NOMO-1 treated with DMSO at 0.1 percent for 48 hours (cell line): ENCODE data around the gene PELI2.

Source experiments
- DNase-seq: peaks from one replicate; lab custom pipeline; 2025; ENCODE audit not compliant: unreplicated experiment; lab: John Stamatoyannopoulos, UW

The PELI2 gene

DNA sequence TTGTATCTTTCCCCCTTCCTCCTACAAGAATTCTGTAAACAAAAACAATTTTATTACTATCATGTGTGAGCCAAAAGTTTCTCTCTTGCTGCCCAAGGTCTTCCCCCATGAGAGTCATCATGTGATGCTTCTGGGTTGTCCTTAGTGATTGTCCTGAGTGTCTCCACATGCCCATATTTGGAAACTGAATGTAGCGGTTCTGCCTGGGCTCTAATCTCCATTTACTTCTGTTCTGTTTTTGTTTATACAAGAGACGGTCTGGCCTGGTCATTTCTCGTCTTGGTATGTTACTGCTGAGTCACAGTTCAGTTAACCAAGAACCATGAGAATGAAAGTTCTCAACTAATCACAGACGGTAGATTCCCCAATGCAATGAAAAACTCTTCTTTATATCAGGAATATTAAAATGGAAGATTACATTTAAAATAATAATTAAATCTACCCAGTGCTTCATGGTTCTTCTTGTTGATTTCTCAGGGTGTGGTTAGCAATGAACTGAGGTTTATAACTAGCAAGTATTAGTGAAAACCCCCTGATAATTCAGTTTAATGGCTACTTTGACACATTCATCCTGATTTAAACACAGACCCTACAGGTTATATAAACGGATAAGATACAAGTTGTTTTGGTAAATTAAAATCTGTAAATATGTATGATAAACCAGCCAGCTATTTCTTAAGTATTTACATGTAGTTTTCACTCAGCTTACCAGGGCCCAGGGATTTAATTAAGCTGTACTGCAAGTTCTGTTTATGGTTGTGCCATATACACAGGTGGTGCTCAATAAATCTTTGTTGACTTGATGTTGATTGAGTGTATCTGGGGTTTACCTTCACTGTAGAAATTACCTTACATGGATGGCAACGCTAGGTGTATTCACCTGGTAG lies 81.1 kb downstream of the PELI2 start:
- DNase-seq = peak; percentile 65

GRCh38 chr14:56199982-56200577 lies 81.9 kb downstream of the PELI2 start:
- no peak for DNase-seq

- DNase-seq = no peak
These were observed 84.0 kb downstream of the PELI2 start for GRCh38 chr14:56202256-56202655.

GRCh38 chr14:56205881-56206280 lies 87.7 kb downstream of the PELI2 start:
- DNase-seq = peak; percentile 67

- DNase-seq = no peak
These were observed 88.4 kb downstream of the PELI2 start for GRCh38 chr14:56206596-56206995.

- no peak for DNase-seq
These were observed 89.5 kb downstream of the PELI2 start for GRCh38 chr14:56207626-56208292.

DNA sequence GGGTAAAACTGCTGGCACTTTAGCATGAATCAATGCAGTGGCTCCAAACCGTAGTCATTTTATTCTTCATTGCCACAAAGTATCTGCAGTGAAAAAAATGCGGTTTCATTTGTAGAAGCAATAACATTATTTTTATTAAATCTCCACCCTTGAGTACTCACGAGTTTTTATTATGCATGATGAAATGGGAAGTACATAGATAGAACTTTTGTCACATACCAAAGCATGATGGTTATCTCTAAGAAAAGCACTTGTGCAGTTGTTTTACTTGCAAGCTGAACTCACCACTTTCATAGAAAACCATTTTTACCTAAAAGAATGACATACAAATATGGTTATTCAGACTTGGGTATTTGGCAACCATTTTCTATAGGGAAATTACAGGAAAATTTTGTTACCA lies 90.3 kb downstream of the PELI2 start:
- no peak for DNase-seq

- DNase-seq = no peak
These were observed 92.4 kb downstream of the PELI2 start for GRCh38 chr14:56210571-56210970.

GRCh38 chr14:56211084-56211483 lies 92.9 kb downstream of the PELI2 start:
- no peak for DNase-seq

DNA sequence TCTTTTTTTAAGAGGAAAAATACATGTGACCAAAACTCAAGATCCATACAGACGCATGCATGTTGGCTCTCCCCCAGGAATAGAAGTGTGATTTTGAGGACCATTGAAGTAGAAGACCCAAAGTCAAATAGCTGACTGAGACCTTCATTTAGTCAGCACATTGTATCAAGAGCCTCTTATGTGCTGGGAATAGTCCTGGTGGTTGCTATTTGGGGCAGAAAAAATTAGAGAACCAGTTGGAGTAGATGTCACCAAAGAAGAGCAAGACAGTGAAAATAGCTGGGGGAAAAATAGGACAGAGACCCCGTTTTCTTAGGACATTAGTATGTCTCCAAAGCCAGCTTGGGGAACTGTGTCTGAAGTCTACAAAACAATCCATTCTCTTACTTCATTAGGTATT lies 93.6 kb downstream of the PELI2 start:
- DNase-seq = no peak

GRCh38 chr14:56212521-56212920 lies 94.3 kb downstream of the PELI2 start:
- DNase-seq = no peak

DNA sequence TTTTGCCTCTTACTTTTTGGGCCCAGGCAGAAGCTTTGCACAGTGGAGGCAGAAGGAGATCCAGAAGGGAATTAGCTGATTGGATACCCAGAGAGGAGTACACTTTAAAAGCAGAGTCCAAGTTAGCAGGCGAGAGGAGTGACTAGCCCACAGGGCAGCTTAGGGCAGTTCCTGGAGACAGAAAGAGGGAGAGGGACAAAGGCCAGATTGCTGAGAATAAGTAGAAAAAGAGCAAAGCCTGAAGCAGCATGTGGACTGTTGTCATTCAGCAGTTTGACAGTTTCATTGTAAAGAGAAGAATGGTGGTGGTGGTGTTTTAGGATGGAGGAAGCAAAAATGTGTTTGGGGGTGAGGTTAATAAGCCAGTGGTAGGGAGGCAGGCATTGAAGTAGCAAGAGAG lies 95.1 kb downstream of the PELI2 start:
- DNase-seq = no peak

GRCh38 chr14:56215180-56215579 lies 97.0 kb downstream of the PELI2 start:
- no peak for DNase-seq

GRCh38 chr14:56216626-56217379 lies 98.6 kb downstream of the PELI2 start:
- DNase-seq = peak; percentile 58

DNA sequence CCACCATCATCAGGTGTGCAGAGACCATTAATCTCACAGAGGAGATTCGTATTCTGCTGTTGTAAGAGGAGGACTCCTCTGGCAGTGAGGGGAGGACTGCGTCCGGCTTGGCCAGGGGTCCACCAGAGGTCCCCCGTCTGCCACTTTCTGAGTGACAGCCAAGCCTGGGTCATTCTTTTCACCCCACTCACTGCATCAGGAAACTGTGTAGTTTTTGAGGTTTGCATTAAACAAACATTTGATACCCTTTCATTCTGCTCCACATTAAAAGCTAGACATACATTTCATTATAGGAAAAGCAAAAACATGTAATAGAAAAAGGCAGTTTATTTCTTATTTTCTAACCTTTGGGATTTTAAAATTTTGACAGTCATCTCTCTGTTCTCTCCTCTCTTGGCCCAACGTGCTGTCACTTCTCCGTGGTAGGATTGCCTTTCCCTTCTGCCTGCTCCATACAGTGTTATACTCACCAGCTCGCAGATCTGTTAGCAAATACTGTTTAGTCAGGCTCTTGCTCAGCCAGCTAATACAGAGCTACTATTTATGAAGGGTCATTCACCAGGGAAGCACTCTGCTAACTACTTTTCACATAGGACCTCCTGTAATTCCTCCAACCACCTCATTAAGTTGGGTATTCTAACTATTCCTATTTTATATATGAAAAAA lies 99.3 kb downstream of the PELI2 start:
- DNase-seq = no peak

DNA sequence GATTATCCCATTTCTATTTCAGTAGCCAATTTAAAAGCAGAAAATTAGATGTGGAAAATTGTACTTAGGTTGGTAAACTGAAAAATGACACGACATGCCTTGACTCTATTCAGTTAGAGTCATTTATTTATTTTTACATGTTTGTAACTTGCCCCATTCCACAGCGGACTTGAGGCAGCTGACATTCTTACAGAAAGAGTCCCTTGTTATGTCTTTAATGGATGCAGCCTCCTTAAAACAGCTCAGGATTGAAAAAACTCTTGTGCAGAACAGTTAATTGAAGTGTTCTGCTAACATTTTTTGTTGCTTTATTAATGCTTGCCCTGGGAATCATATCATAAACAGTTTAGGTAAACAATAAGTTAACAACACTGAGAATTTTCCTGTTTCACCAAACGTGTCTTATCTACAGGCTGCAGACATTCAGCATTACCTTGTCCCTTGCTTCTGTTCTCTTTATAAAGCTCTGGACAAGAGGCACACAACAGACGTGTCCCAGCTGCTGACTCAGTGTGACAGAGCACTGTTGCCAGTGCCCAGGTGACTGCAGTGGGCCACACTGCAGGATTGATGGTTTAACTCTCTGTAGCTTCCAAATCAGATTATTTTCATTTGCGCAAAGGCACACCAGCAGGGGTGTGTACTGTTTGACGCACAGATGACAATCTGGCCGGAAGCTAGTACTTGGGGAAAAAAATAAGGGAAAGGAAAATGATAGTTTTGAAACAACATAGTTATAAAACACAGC lies 101.6 kb downstream of the PELI2 start:
- no peak for DNase-seq

DNA sequence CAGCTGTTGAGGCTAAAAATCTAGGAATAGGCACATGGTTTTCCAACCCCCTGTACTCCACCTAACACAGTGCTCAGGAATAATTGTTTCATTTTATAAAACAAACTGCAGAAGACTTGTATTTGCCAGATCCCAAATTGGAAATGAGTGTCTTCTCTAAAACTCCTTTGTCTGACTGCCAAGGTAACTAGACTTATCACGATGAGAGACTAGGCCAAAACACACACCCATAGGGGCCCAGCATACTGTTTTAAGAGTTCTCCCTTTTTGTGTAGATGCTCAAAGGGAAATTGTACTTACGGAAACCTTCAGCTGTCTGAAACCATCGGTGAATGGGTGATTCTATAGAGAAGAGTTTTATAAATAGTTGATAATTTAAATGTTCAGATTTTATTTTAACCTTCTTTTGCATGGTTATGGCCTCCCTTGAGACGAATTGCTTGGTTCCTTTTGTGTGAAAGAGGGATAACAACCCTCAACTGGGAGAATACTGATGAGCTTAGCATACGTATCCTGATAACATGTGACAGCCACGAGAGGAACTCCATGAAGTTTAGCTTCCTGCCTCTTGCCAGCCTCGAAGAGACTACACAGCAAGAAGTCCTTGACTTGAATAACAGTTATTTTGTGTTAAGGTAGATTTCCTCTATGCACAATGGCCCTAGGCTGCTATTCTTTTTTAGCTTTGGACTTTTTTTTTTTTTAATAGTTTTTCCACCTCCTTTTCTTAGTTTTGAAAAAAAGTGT lies 103.3 kb downstream of the PELI2 start:
- no peak for DNase-seq

DNA sequence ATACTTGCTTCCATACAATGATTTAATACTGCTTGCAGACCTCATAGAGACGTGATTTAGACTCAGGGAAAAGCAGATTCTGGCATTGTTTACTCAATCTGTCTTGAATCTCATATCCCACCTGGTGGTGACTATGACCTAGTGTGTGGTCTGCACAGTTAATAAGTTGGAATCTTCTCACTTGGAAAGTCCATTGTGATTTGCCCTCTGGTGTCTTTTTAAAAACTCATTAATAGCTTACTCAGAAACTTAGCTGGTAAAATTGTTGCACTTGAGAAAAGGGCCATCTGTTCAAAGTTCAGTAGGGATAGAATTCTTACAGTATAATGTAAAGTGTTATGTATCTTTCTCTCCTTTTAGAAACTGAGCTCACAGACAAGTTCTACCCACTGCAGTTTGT lies 106.0 kb downstream of the PELI2 start:
- no peak for DNase-seq
